SK-N-SH treated with all-trans-retinoic acid at 6 μM for 48 hours (cell line): Measurements from ENCODE around the gene PALS2.

Experiments
- CREB5 ChIP-seq: fragments of 250-450 bp; sonication (Bioruptor Pico); IDR thresholded peaks from 2 replicates; pipeline ENCODE4 v1.5.1; 2020; ENCODE audit warnings: low read depth, mild to moderate bottlenecking, moderate library complexity
- CSDC2 ChIP-seq: fragments of 250-450 bp; sonication (Bioruptor Pico); IDR thresholded peaks from 2 replicates; pipeline ENCODE4 v1.5.0; 2020; ENCODE audit warnings: mild to moderate bottlenecking, moderate library complexity
- GLIS3 ChIP-seq: fragments of 250-450 bp; sonication (Bioruptor Pico); IDR thresholded peaks from 2 replicates; pipeline ENCODE4 v1.5.0; 2020; ENCODE audit warnings: mild to moderate bottlenecking, moderate library complexity
- ISL1 ChIP-seq: fragments of 250-450 bp; sonication (Bioruptor Pico); IDR thresholded peaks from 2 replicates; pipeline ENCODE4 v2.1.2; 2022; ENCODE audit warnings: mild to moderate bottlenecking, moderate library complexity
- TOX ChIP-seq: fragments of 250-450 bp; sonication (Bioruptor Pico); IDR thresholded peaks from 2 replicates; pipeline ENCODE4 v1.8.0; 2021; ENCODE audit warnings: mild to moderate bottlenecking, moderate library complexity, borderline replicate concordance
- TSHZ2 ChIP-seq: fragments of 250-450 bp; sonication (Bioruptor Pico); IDR thresholded peaks from 2 replicates; pipeline ENCODE4 v1.5.0; 2020; ENCODE audit warnings: mild to moderate bottlenecking, moderate library complexity
- ZC3H10 ChIP-seq: fragments of 250-450 bp; sonication (Bioruptor Pico); IDR thresholded peaks from 2 replicates; pipeline ENCODE4 v1.5.1; 2021; ENCODE audit warnings: mild to moderate bottlenecking, moderate library complexity
- ZFP3 ChIP-seq: fragments of 250-450 bp; sonication (Bioruptor Pico); IDR thresholded peaks from 2 replicates; pipeline ENCODE4 v1.5.0; 2020; ENCODE audit warnings: mild to moderate bottlenecking, moderate library complexity
- ZFP30 ChIP-seq: fragments of 450-650 bp; formaldehyde crosslinking; IDR thresholded peaks from 2 replicates; pipeline ENCODE4 v1.5.0; 2022; ENCODE audit warnings: mild to moderate bottlenecking, moderate library complexity
- ZNF565 ChIP-seq: fragments of 450-650 bp; formaldehyde crosslinking; conservative IDR thresholded peaks from 2 replicates; pipeline ENCODE4 v1.5.0; 2020; ENCODE audit warnings: low read depth, mild to moderate bottlenecking, moderate library complexity
- ZNF70 ChIP-seq: fragments of 450-650 bp; formaldehyde crosslinking; IDR thresholded peaks from 2 replicates; pipeline ENCODE4 v1.5.0; 2020; ENCODE audit warnings: mild to moderate bottlenecking, moderate library complexity

GRCh38 chr7:24597014-24597413, 23.8 kb downstream of the PALS2 start:
- TF ChIP-seq ZNF70 (CRISPR knock-in tag) = no peak
- no peak for TF ChIP-seq ZNF565 (CRISPR knock-in tag)
- no peak for TF ChIP-seq TSHZ2
- no peak for TF ChIP-seq ZC3H10 (CRISPR knock-in tag)
- no peak for TF ChIP-seq GLIS3 (CRISPR knock-in tag)
- no peak for TF ChIP-seq CREB5
- TF ChIP-seq ISL1 (CRISPR knock-in tag) = no peak
- TF ChIP-seq CSDC2 = no peak
- no peak for TF ChIP-seq TOX (CRISPR knock-in tag)
- no peak for TF ChIP-seq ZFP30 (CRISPR knock-in tag)
- no peak for TF ChIP-seq ZFP3 (CRISPR knock-in tag)
